Measurements from ENCODE around the gene SQSTM1. TPM values are rescaled to one million over a fixed set of nuclear protein-coding genes. Genes with fewer than 3 reads are reported as not detected.

SQSTM1 gene
- total and polyA plus RNA-seq, 9 of the 15 experiments (the other 6 are each of a cell fraction or from before 2014, with no cell fraction given): 5.6 to 148 (median 64.0) TPM

DNA sequence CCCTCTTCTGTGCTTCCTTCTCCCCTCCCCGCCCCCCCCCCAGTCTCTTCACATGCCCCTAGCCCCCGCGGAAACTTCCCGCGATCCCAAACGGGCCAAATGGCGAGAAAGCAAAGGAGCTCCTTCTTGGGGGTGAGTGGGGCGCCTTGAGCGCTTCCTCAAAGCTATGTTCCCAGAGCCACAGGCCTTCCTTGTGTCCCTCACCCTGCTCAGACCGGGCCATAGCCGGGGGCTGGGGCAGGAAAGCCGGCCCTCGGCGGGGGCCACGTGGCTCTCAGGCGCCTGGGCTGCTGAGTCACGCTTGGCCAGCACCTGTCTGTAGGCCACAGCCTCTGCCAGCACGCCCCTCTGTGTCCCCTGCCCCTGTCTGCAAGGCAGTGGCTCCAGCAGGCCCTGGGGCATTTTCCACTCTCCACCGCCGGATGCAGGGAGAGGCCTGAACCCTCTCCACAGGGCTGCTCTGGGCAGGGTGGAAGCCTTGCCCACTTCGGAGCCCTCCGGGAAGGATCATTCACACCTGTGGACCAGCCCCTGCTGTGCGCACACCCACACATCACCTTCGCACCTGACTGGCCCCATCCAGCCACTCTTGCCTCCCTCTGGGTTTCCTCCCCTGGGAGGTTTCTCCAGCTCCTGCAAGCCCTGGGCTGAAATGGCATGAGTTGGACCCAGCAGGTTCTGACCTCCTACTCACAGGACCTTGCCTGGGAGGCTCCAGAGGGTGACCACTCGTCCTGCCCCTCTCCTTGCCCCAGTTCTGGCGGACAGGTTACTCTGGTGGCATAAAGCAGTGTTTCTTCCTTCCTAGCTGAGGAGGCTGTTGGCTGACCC is 1.2 kb upstream of the SQSTM1 start:
- ChIA-PET CTCF (ENCODE audit: low intra/inter-chr PET ratio) (no interaction called here), POLR2A (interaction anchor here (0.8 to 3.5 kb wide), 11 partner anchors 7 to 120 kb away, joined by 3 to 30 read pairs (median 5); partner anchors contain the start of genes MAML1 and MGAT4B)
- BruUV-seq (replicated peaks): no TSS peak
- Histone ChIP-seq H3K9me1 (ENCODE audit: control insufficient read depth, insufficient read depth, low read length) (peaks cover 12% of the 10 kb centered on the region), H3K9ac (ENCODE audit: insufficient read depth in 1 of 2, low read depth in 2 of 2, low read length in 2 of 2) (peak overlapping the region; percentile 96 to 97), H3K79me2 (ENCODE audit: control insufficient read depth, insufficient read depth, low read length) (peaks cover 68% of the 10 kb centered on the region), H2AFZ (ENCODE audit: low read depth, low read length) (peak overlapping the region; percentile 84), H3K4me3 (no peak overlapping the region), H3K27ac (ENCODE audit: extremely low read depth, low read depth, low read length) (peak overlapping the region; percentile 98), H3K36me3 (ENCODE audit: control insufficient read depth, insufficient read depth, low read length) (peaks cover 48% of the 10 kb centered on the region; the same call in 2 of the 3 replicates), H3K4me1 (replicated peaks in 1 of 2; ENCODE audit: control insufficient read depth in 2 of 2, insufficient read depth in 2 of 2, low read length in 2 of 2) (peaks cover 37 to 83% of the 10 kb centered on the region in 2 experiments), H3K27me3 (ENCODE audit: control insufficient read depth in 2 of 2, insufficient read depth in 2 of 2, low read length in 2 of 2) (no peaks in the 10 kb centered on the region), H3K9me3 (replicated peaks; ENCODE audit: control insufficient read depth, insufficient read depth, low read depth, low read length) (no peaks in the 10 kb centered on the region), H3K4me2 (ENCODE audit: insufficient read depth, low read length) (peak overlapping the region; percentile 73), H4K20me1 (replicated peaks; ENCODE audit: control insufficient read depth, insufficient read depth, low read length) (peaks cover 30% of the 10 kb centered on the region)
- FAIRE-seq: peak; percentile 54
- intact Hi-C loops (cut with micrococcal nuclease): loop anchor here (2.0 to 5.0 kb wide), 3 partner anchors 15 to 197 kb away; partner anchors contain the start of genes HNRNPH1 and MRNIP
- DNase-seq (ENCODE audit: extremely low read depth in 1 of 4, low spot score in 3 of 4): peak; percentile 57 to 86 (median 68)
- ATAC-seq: peak; percentile 53
- in situ Hi-C loops (cut with MboI): no loop called here
- 19% methylated on average over 21 of the region's 26 CpGs for WGBS (ENCODE audit: insufficient coverage, low coverage, missing lambda C conversion rate)
- TF ChIP-seq ZSCAN32 (CRISPR knock-in tag; IDR thresholded peaks at IDR 0.05) (peak; percentile 52; the same call in 1 of the 2 replicates), CC2D1A (IDR thresholded peaks at IDR 0.05) (no peak), SRF (CRISPR knock-in tag; IDR thresholded peaks at IDR 0.05) (0 out of 4 replicates have a peak, but pooled peaks of 1 of the 2 experiments have one; percentile 49), ZNF830 (CRISPR knock-in tag; IDR thresholded peaks at IDR 0.05) (no peak), POLR3A (IDR thresholded peaks at IDR 0.05; ENCODE audit: borderline replicate concordance, extremely low read depth, insufficient read depth, insufficient read length) (no peak), OTX1 (CRISPR knock-in tag; IDR thresholded peaks at IDR 0.05) (peak; percentile 92; the same call in 1 of the 2 replicates), CBX1 (IDR thresholded peaks at IDR 0.05; ENCODE audit: low read depth) (no peak), MXI1 (IDR thresholded peaks at IDR 0.05; ENCODE audit: low read depth, low read length) (0 out of 2 replicates have a peak, but pooled peaks have one; percentile 2), JUND (IDR thresholded peaks at IDR 0.05; ENCODE audit: borderline replicate concordance, low read depth, low read length) (peak; percentile 38), JUND (tag; IDR thresholded peaks at IDR 0.05; ENCODE audit: borderline replicate concordance, low read depth, low read length) (peak; percentile 13; the same call in 2 of the 3 replicates), KLF1 (tag; IDR thresholded peaks at IDR 0.05) (no peak), SRSF7 (optimal IDR thresholded peaks at IDR 0.05; ENCODE audit: low read depth, low read length) (no peak), NR2C1 (IDR thresholded peaks at IDR 0.05) (no peak), NR2C1 (tag; IDR thresholded peaks at IDR 0.05) (peak; percentile 68; the same call in 1 of the 2 replicates)
- TF ChIP-seq, protein P1, sequence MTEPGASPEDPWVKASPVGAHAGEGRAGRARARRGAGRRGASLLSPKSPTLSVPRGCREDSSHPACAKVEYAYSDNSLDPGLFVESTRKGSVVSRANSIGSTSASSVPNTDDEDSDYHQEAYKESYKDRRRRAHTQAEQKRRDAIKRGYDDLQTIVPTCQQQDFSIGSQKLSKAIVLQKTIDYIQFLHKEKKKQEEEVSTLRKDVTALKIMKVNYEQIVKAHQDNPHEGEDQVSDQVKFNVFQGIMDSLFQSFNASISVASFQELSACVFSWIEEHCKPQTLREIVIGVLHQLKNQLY (CRISPR knock-in tag; conservative IDR thresholded peaks at IDR 0.05): peak; percentile 72 to 83; a peak in 2 of 4 replicates
- TF ChIP-seq, protein P2, sequence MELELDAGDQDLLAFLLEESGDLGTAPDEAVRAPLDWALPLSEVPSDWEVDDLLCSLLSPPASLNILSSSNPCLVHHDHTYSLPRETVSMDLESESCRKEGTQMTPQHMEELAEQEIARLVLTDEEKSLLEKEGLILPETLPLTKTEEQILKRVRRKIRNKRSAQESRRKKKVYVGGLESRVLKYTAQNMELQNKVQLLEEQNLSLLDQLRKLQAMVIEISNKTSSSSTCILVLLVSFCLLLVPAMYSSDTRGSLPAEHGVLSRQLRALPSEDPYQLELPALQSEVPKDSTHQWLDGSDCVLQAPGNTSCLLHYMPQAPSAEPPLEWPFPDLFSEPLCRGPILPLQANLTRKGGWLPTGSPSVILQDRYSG (tag; conservative IDR thresholded peaks at IDR 0.05; ENCODE audit: low read depth): peak; percentile 95
- TF ChIP-seq, protein P3, sequence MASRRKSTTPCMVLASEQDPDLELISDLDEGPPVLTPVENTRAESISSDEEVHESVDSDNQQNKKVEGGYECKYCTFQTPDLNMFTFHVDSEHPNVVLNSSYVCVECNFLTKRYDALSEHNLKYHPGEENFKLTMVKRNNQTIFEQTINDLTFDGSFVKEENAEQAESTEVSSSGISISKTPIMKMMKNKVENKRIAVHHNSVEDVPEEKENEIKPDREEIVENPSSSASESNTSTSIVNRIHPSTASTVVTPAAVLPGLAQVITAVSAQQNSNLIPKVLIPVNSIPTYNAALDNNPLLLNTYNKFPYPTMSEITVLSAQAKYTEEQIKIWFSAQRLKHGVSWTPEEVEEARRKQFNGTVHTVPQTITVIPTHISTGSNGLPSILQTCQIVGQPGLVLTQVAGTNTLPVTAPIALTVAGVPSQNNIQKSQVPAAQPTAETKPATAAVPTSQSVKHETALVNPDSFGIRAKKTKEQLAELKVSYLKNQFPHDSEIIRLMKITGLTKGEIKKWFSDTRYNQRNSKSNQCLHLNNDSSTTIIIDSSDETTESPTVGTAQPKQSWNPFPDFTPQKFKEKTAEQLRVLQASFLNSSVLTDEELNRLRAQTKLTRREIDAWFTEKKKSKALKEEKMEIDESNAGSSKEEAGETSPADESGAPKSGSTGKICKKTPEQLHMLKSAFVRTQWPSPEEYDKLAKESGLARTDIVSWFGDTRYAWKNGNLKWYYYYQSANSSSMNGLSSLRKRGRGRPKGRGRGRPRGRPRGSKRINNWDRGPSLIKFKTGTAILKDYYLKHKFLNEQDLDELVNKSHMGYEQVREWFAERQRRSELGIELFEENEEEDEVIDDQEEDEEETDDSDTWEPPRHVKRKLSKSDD (conservative IDR thresholded peaks at IDR 0.05; ENCODE audit: low read length): no peak

Data from K562 (cell line).